ENCODE measurements around the gene CAMTA1.
A peak's percentile ranks its signal among the peaks of the same experiment; 100 is the strongest.

CAMTA1 gene

GRCh38 chr1:7458946-7459345, 673.7 kb downstream of the CAMTA1 start:
- POLR2A ChIA-PET (ENCODE audit: low non-redundant PET), result no interaction called here
- DNase-seq (ENCODE audit: low spot score), result no peak
- CTCF ChIA-PET, result no interaction called here
- no peak for TF ChIP-seq CTCF (conservative IDR thresholded peaks at IDR 0.05; ENCODE audit: low read depth)
- no peak overlapping the region for H3K27ac ChIP-seq

- CTCF ChIA-PET, result interaction anchor here (1.0 kb wide), 1 partner anchor 22 kb away, joined by 3 read pairs; no protein-coding TSS in a partner anchor
- no peak for TF ChIP-seq CTCF (conservative IDR thresholded peaks at IDR 0.05; ENCODE audit: low read depth)
- POLR2A ChIA-PET (ENCODE audit: low non-redundant PET), result no interaction called here
- DNase-seq (ENCODE audit: low spot score), result no peak
- H3K27ac ChIP-seq, result no peak overlapping the region
Observed at GRCh38 chr1:7459914-7460313, 674.7 kb downstream of the CAMTA1 start.

GRCh38 chr1:7460807-7461206, 675.6 kb downstream of the CAMTA1 start:
- H3K27ac ChIP-seq, result no peak overlapping the region
- DNase-seq (ENCODE audit: low spot score), result no peak
- ChIA-PET CTCF (interaction anchor here (0.6 to 1.0 kb wide), 2 partner anchors 21 to 391 kb away, joined by 3 read pairs; no protein-coding TSS in a partner anchor), POLR2A (ENCODE audit: low non-redundant PET) (no interaction called here)
- no peak for TF ChIP-seq CTCF (conservative IDR thresholded peaks at IDR 0.05; ENCODE audit: low read depth)

- H3K27ac ChIP-seq, result peak overlapping the region; percentile 10; the same call in 1 of the 2 replicates
- ChIA-PET POLR2A (ENCODE audit: low non-redundant PET) (no interaction called here), CTCF (no interaction called here)
- no peak for DNase-seq (ENCODE audit: low spot score)
- no peak for TF ChIP-seq CTCF (conservative IDR thresholded peaks at IDR 0.05; ENCODE audit: low read depth)
Observed at GRCh38 chr1:7462617-7463016, 677.4 kb downstream of the CAMTA1 start.

GRCh38 chr1:7463526-7463925, 678.3 kb downstream of the CAMTA1 start:
- POLR2A ChIA-PET (ENCODE audit: low non-redundant PET), result no interaction called here
- CTCF ChIA-PET, result no interaction called here
- no peak for DNase-seq (ENCODE audit: low spot score)
- no peak overlapping the region for H3K27ac ChIP-seq
- no peak for TF ChIP-seq CTCF (conservative IDR thresholded peaks at IDR 0.05; ENCODE audit: low read depth)

GRCh38 chr1:7464736-7465135, 679.5 kb downstream of the CAMTA1 start:
- CTCF ChIA-PET, result no interaction called here
- H3K27ac ChIP-seq, result no peak overlapping the region

More at GRCh38 chr1:7464736-7465135, 679.5 kb downstream of the CAMTA1 start:
- no peak for TF ChIP-seq CTCF (conservative IDR thresholded peaks at IDR 0.05; ENCODE audit: low read depth)
- POLR2A ChIA-PET (ENCODE audit: low non-redundant PET), result no interaction called here
- no peak for DNase-seq (ENCODE audit: low spot score)
